HG03045 (cell line): ENCODE data around the gene PXT1.

Experiments used
- ATAC-seq: cut with Tn5 transposase; IDR thresholded peaks from one replicate; pipeline ENCODE4 v1.9.1; 2021; ENCODE audit warnings: mild to moderate bottlenecking, moderate library complexity; ENCODE audit not compliant: unreplicated experiment

The PXT1 gene

GRCh38 chr6:36349240-36349639 is 93.4 kb downstream of the PXT1 start:
- ATAC-seq = no peak

- no peak for ATAC-seq
These were observed 95.0 kb downstream of the PXT1 start for GRCh38 chr6:36347621-36348020.

- no peak for ATAC-seq
These were observed 96.0 kb downstream of the PXT1 start for GRCh38 chr6:36346486-36347273.

- ATAC-seq = no peak
These were observed 96.8 kb downstream of the PXT1 start for GRCh38 chr6:36345681-36346466.

- ATAC-seq = no peak
These were observed 99.5 kb downstream of the PXT1 start for GRCh38 chr6:36343109-36343680.

- ATAC-seq = no peak
These were observed 101.8 kb downstream of the PXT1 start for GRCh38 chr6:36340618-36341454.
